ENCODE results near the gene IQUB. TPM values are rescaled to one million over a fixed set of nuclear protein-coding genes. Genes with fewer than 3 reads are reported as not detected.

The IQUB gene
- total RNA-seq, 2 experiments from 2014 or later, result not detected

DNA sequence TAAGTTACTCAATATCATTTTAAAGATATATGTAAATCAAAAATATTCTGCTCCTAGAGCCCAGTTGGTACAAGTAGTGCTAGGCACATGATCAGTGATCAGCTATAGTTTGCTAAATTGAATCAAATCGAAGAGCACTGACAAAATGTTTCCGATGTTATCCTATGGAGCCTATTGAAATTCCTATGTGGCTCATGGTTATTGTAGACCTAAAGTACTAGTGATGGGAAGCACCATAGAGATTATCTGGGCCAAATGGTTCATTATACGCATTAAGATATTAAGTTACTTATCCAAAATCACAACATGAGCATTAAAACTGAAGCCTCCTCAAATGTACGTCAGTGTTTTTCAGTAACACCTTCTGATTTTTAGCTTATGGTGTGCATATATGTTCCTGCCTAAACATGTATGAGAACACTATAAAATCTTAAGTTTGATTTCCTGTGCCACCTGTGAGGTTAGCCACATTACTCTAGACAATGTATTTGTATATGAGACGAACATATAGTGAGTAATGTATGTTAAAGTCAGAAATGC is 103.2 kb downstream of the IQUB start:
- Mint-ChIP-seq H3K9me3 (peaks cover 4% of the 10 kb centered on the region), H3K27me3 (no peaks in the 10 kb centered on the region), H3K27ac (no peak overlapping the region), H3K4me1 (ENCODE audit: low read depth) (no peaks in the 10 kb centered on the region), H3K4me3 (no peak overlapping the region), H3K36me3 (ENCODE audit: low read depth) (no peaks in the 10 kb centered on the region)
- H3K36me3 ChIP-seq (ENCODE audit: insufficient read depth, low read length), result no peaks in the 10 kb centered on the region
- H3K4me1 ChIP-seq (ENCODE audit: insufficient read depth, low read length), result no peaks in the 10 kb centered on the region
- DNase-seq (no peak), ATAC-seq (ENCODE audit: poor library complexity) (no peak)
- H3K27ac ChIP-seq (ENCODE audit: low read depth in 1 of 2, low read length in 2 of 2), result no peak overlapping the region
- no peak overlapping the region for H3K4me3 ChIP-seq (ENCODE audit: low read length)
- H3K27me3 ChIP-seq (ENCODE audit: control insufficient read depth in 1 of 2, insufficient read depth in 2 of 2, low read length in 2 of 2), result no peaks in the 10 kb centered on the region
- intact Hi-C loops (cut with DNase I, micrococcal nuclease), result no loop called here
- ChIA-PET POLR2A (no interaction called here), CTCF (no interaction called here)
- no peaks in the 10 kb centered on the region for H3K9me3 ChIP-seq (ENCODE audit: control insufficient read depth in 1 of 2, insufficient read depth in 1 of 2, low read length in 2 of 2)
- TF ChIP-seq, protein P1, sequence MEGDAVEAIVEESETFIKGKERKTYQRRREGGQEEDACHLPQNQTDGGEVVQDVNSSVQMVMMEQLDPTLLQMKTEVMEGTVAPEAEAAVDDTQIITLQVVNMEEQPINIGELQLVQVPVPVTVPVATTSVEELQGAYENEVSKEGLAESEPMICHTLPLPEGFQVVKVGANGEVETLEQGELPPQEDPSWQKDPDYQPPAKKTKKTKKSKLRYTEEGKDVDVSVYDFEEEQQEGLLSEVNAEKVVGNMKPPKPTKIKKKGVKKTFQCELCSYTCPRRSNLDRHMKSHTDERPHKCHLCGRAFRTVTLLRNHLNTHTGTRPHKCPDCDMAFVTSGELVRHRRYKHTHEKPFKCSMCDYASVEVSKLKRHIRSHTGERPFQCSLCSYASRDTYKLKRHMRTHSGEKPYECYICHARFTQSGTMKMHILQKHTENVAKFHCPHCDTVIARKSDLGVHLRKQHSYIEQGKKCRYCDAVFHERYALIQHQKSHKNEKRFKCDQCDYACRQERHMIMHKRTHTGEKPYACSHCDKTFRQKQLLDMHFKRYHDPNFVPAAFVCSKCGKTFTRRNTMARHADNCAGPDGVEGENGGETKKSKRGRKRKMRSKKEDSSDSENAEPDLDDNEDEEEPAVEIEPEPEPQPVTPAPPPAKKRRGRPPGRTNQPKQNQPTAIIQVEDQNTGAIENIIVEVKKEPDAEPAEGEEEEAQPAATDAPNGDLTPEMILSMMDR (IDR thresholded peaks at IDR 0.05), result no peak

DNA sequence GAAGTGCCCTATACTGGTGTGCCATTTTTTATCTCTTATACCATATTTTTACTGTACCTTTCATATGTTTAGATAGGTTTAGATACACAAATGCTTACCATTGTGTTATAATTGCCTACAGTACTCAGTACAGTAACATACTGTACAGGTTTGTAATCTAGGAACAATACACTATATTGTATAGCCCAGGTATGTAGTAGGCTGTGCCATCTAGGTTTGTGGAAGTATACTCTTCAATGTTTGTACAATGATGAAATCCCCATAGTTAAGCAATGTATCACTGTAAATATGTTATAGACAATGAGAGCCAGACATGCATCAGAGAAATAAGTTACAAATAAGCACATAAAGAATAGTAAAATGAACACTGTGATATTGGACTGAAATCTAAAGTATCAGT is 109.1 kb downstream of the IQUB start:
- no peak for DNase-seq
- Histone ChIP-seq H3K4me1 (ENCODE audit: insufficient read depth, low read length) (no peaks in the 10 kb centered on the region), H3K9me3 (ENCODE audit: control insufficient read depth in 1 of 2, insufficient read depth in 1 of 2, low read length in 2 of 2) (peaks cover 0 to 13% of the 10 kb centered on the region in 2 experiments), H3K27me3 (ENCODE audit: control insufficient read depth in 1 of 2, insufficient read depth in 2 of 2, low read length in 2 of 2) (no peaks in the 10 kb centered on the region), H3K27ac (ENCODE audit: low read depth in 1 of 2, low read length in 2 of 2) (no peak overlapping the region), H3K4me3 (ENCODE audit: low read length) (no peak overlapping the region), H3K36me3 (ENCODE audit: insufficient read depth, low read length) (no peaks in the 10 kb centered on the region)
- H3K4me3 Mint-ChIP-seq, result no peak overlapping the region
- TF ChIP-seq, protein P1 (IDR thresholded peaks at IDR 0.05), result no peak
- no peak overlapping the region for H3K27ac Mint-ChIP-seq
- peaks cover 10% of the 10 kb centered on the region for H3K9me3 Mint-ChIP-seq
- H3K4me1 Mint-ChIP-seq (ENCODE audit: low read depth), result no peaks in the 10 kb centered on the region
- no peaks in the 10 kb centered on the region for H3K27me3 Mint-ChIP-seq
- ATAC-seq (ENCODE audit: poor library complexity), result no peak
- ChIA-PET CTCF (no interaction called here), POLR2A (no interaction called here)
- intact Hi-C loops (cut with DNase I, micrococcal nuclease), result no loop called here
- H3K36me3 Mint-ChIP-seq (ENCODE audit: low read depth), result no peaks in the 10 kb centered on the region

DNA sequence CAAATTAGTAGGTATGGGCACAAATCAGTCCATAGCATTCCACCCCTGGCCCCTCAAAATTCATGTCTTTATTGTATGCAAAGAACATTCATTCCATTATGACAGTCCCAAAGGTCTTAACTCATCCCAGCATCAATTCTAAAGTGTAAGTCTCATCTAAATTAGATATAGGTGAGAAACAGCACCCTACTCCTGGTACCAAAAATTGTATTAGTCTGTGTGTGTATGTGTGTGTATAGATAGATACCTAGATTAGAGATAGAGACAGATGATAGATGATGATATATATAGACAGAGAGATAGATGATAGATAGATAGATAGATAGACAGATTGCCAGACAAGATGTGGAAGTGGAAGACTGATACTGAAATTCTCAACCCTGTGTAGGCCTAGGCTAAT is 109.9 kb downstream of the IQUB start:
- ChIA-PET POLR2A (no interaction called here), CTCF (no interaction called here)
- DNase-seq (no peak), ATAC-seq (ENCODE audit: poor library complexity) (no peak)
- Mint-ChIP-seq H3K4me1 (ENCODE audit: low read depth) (no peaks in the 10 kb centered on the region), H3K36me3 (ENCODE audit: low read depth) (no peaks in the 10 kb centered on the region), H3K27me3 (peaks cover 3% of the 10 kb centered on the region), H3K27ac (no peak overlapping the region), H3K9me3 (peaks cover 10% of the 10 kb centered on the region), H3K4me3 (no peak overlapping the region)
- intact Hi-C loops (cut with DNase I, micrococcal nuclease), result no loop called here
- Histone ChIP-seq H3K9me3 (ENCODE audit: control insufficient read depth in 1 of 2, insufficient read depth in 1 of 2, low read length in 2 of 2) (peaks cover 0 to 13% of the 10 kb centered on the region in 2 experiments), H3K27ac (ENCODE audit: low read depth in 1 of 2, low read length in 2 of 2) (no peak overlapping the region), H3K4me1 (ENCODE audit: insufficient read depth, low read length) (no peaks in the 10 kb centered on the region), H3K36me3 (ENCODE audit: insufficient read depth, low read length) (no peaks in the 10 kb centered on the region), H3K27me3 (ENCODE audit: control insufficient read depth in 1 of 2, insufficient read depth in 2 of 2, low read length in 2 of 2) (no peaks in the 10 kb centered on the region), H3K4me3 (ENCODE audit: low read length) (no peak overlapping the region)
- TF ChIP-seq, protein P1 (IDR thresholded peaks at IDR 0.05), result no peak
